Epithelial cell of proximal tubule (primary cell): ENCODE data around the gene HACD2. TPM values are rescaled to one million over a fixed set of nuclear protein-coding genes. Genes with fewer than 3 reads are reported as not detected.

Experiments
- DNase-seq: peaks from one replicate; pipeline ENCODE4 v3.0.0-alpha.2; 2011; ENCODE audit warnings: low read depth
- H3K4me3 ChIP-seq: 2 replicates; pipeline ENCODE4 v1.5.1; 2011; ENCODE audit warnings: low read depth, mild to moderate bottlenecking, low read length
- CTCF ChIP-seq: conservative IDR thresholded peaks from 2 replicates; pipeline ENCODE4 v1.5.1; 2012; ENCODE audit warnings: low read depth, mild to moderate bottlenecking, low read length
- total RNA-seq: library from RNA; depleted of rRNA; stranded (reverse); fragments of >200 nt; gene quantifications from 2 replicates; pipeline ENCODE4 v1.2.3, GENCODE V29; 2015

Gene HACD2
- total RNA-seq, 1 donor from 2014 or later, result 22.8 TPM

GRCh38 chr3:123446610-123447109, 138.2 kb downstream of the HACD2 start:
- no peak for DNase-seq
- no peak overlapping the region for H3K4me3 ChIP-seq
- TF ChIP-seq CTCF, result no peak

- H3K4me3 ChIP-seq, result no peak overlapping the region
- TF ChIP-seq CTCF, result no peak
- DNase-seq, result no peak
These were observed 138.6 kb downstream of the HACD2 start for GRCh38 chr3:123446210-123446609.

- DNase-seq, result no peak
- TF ChIP-seq CTCF, result no peak
- no peak overlapping the region for H3K4me3 ChIP-seq
These were observed 139.2 kb downstream of the HACD2 start for GRCh38 chr3:123445702-123446101.

GRCh38 chr3:123444744-123445143, 140.1 kb downstream of the HACD2 start:
- TF ChIP-seq CTCF, result peak; percentile 32
- no peak for DNase-seq
- H3K4me3 ChIP-seq, result no peak overlapping the region

GRCh38 chr3:123444023-123444422, 140.8 kb downstream of the HACD2 start:
- H3K4me3 ChIP-seq, result no peak overlapping the region
- no peak for DNase-seq
- no peak for TF ChIP-seq CTCF

- no peak for DNase-seq
- no peak overlapping the region for H3K4me3 ChIP-seq
- TF ChIP-seq CTCF, result no peak
These were observed 141.9 kb downstream of the HACD2 start for GRCh38 chr3:123442908-123443307.

- no peak overlapping the region for H3K4me3 ChIP-seq
- TF ChIP-seq CTCF, result no peak
- no peak for DNase-seq
These were observed 142.7 kb downstream of the HACD2 start for GRCh38 chr3:123442125-123442524.
